CD4-positive, alpha-beta T cell treated with Interleukin-12 subunit alpha and Interleukin-12 subunit beta, for 1 hour (primary cell): Measurements from ENCODE around the gene TRIM29.

Experiments used
- DNase-seq: peaks from one replicate; pipeline ENCODE4 v3.0.0-alpha.2; 2020

TRIM29 gene

DNA sequence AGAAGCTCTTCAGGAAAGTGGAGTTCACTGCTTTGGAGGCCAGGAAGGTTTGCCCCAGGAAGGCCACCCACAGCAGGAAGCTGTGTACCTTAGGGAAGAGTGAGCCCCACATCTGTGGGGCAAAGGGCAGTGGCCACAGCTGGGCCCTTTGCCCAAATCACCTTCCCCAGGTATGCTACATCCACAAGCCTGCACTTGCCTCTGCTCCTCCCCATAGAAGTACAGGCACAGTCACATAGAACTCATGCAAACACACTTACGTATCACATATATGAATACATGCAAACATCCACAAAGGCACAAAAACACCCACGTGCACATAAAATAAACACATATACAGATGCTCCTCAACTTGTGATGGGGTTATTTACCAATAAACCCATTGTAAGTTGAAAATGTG, 2.1 kb downstream of the TRIM29 start:
- no peak for DNase-seq

DNA sequence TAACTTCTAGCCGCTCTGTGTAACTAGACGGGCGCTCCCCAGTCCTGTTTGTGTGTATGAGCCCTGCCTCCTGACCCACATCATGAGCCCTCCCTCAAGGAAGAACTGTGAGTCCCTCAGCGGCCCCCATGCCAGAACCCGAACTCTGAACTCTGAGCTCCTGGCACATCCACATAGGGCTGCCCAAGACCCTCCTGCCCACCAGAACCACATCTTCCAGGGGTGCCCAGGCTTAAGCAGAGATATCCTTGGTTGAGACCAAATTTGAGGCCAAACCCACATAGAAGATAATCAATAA, 3.0 kb downstream of the TRIM29 start:
- no peak for DNase-seq

DNA sequence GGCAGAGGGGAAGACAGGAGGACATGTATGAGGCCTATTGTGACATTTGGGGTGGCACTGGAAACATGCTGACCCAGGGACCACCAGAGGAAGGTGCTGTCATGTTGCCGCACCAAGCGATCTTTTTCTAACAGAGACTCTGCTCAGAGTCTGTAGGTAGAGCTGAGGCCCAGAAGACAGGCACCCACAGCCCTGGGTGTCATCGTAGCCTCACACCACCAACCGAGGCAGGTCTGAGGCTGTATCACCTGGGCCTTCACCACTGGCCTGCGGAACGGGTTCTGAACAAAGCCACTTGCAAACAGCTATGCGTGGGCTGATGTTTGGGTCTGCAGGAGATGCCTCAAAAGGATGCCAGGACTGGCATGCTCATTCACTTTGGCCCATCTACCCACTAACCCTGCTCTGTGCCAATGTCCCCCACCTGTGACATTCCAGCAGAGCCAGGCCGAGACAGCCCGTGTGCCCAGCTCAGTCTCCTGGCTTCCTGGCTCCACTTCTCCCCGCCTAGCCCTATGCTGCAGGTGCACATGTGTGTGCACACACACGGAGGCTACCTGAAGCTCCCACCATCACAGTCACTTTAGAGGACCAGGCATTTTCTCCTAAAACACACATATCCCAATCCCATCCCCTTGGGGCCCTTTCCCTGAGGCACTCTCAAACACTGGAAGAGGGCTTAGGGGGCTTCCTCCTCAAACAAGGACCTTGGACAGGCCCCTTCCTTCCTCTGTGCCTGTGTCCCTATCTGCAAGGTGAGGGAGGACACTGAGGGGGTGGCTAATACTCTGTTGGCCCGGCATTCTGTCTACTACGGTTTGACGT, 3.6 kb downstream of the TRIM29 start:
- no peak for DNase-seq

DNA sequence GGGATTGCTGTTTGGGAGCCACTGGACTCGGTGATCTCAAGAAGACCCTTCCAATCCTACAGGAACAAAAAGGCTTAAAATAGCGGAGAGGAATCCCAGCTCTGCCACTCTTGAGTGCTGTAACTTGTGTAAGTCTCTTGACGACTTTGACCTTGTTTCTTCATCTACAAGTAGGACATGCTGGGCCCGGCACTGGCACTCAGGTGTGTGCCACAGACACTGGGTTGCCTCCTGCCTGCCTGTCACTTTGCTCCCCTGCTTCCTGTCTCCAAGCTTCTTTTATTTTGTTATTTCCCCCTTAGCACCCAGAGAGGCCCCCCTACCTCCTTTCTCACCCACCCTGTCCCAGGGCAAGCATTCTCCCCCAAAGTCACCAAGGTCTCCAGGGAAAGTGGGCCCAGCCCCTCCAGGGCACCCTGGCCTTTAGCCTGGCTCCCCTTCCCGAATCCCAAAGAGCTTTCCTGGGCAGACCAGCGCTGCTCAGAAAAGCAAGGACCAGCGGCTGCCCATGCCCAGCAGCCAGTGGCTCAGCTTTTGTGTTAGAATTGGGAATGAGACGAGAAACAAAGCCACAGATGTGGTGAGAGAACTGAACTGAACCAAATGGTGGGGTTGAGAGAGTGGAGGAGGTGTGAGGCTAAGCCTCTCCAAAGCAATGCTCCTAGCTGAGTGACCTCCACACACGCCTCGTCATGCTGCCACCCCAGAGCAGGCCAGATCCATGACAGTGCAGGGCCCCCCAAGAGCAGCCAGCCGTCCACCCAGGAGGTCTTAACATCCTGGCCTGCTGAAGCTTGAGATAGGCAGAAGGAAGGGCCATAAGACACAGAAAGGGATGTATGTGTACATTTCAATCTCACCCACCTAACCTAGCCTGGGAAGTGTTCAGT, 4.5 kb downstream of the TRIM29 start:
- no peak for DNase-seq

DNA sequence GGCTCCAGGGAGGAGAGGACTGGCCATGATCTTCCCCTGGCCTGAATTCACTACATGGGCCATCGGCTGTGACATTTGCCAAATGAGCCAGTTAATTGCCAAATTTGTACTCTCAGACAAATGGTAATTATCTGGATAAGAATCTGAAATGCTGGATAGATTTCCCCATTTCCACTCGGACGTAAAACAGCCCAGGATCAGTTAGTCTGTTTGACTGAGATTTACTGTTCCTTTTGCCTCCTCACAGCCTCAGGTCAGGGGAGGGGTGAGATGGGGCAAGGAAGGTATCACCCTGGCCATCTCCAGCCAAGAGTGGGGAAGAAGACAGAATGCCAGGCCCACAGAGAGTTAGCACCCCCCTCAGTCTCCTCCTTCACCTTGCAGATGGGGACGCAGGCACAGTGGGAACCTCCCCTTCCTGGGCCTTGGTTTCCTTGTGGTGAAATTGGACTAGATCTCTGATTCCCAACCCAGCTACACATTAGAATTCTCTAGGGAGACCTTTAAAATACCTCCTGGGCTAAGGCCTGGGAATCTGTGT, 5.2 kb downstream of the TRIM29 start:
- no peak for DNase-seq

DNA sequence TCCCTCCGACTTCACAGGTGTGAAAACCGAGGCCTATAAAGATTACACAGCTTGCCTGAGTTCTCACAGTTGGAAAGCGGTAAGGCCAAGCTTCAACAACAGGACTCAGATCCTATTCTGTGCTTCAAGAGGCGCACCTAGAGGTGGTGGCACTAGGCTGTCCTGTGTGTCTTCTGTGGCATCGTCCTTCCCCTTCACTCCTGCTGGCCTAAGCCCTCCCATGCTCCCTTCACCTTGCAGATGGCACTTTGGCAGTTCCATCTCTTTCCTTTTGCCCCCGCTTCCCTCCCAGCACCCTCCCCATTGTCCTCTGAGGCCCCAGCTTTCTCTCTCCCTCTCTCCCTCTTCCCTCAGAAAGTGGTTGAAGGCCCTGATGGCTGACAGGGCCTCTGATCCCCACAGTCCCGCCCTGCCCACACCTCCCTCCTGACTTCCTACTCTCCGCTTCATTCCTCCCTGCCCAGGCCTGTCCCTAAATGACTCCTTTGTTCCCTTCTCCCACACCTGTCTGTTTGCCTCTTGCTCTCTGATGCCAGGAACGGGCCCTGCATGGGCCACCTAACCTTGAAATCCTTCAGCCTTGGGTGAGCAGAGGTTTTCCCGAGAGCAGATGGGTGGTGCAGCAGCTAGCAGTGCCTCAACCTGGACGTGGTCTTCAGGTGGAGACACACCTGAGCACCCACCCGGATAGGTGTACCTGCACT, 5.8 kb downstream of the TRIM29 start:
- DNase-seq = no peak

DNA sequence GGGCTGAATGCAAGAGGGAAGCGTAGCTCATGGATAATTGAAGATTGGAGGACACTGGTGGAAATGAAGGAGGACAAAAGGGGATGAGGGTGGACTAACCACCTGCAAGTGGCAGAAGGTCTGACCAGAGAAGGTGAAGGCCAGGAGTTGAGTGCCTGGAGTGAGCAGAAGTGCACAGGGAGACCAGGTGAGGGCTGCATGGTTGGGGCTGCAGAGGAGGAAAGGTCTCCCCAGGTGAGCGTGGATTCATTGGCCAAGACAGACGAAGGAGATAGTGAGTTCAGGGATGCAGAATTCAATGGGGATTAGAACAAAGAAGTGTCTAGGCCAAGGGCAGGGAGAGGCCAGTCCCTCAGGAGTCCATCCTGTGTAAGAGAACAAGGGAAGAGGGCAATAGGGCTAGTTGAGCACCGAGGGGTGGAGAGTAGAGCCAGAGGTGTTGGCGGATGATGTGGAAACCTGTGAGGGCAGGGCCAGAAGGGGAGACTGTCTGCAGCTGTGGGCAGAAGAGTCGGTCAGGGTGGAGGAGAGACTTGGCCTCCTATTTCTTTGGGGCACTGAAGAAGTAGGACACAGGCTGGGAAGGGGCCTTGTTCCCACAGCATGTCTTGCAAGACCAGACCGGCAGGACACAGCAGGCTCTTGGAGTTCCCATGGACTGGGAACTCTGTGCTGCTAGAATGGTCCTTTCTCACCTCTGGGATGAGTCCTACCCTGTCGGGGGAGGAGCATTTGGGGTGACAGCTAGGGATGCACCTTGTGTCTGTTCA, 6.7 kb downstream of the TRIM29 start:
- no peak for DNase-seq

DNA sequence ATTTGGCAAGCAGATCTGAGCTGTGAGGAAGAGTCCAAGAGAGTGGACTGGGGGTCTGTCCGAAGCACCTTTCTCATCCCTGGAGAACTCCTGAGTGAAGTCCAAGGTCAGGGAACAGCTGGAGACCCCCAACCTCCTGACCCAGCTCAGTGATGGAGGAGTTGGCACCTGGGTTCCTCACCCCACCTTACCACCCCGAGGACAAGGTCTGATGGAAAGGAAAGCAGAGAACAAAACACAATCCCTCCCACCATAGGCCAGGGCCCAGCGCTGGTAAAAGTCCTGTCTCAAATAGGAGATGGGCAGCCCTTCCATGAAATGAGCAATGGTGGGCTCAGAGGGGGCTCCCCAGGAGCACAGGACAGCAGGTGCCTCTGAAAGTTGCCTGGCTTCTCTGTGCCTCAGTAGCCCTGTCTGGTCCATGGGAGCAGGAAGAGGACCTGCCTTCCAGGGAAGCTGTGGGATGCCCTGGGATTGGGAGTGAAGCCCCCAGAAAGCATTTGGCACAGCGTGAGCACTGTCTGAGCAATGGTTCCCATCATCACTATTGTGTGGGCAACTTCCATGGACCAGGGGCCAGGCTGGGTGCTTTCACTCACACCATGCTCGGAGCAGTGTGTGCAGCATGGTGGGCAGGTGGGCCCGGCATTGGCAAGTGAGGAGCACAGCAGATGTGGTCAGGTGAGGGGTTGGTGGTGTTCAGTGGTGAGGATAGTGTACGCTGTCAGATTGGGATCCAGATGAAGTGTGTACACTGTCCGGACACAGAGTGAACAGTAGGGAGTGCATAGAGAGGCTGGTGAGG, 7.5 kb downstream of the TRIM29 start:
- no peak for DNase-seq

DNA sequence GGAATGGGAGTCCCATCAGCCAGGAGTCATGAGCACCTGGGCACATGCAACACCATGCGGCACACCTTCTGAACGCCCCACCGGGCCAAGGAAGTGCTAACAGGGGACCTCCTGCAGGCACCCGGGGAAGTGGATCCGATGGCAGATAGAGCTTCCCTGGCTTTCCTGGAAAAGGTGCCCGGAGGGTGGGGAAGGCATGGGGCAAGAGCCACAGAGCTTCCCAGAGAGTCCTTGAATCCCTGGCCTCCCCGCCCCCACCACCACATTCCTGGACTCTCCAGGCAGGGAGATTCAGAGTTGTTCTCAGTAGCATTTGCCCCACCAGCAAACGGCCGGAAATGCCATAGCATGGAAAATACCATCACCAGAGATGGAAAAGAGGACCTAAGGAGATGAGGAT, 8.3 kb downstream of the TRIM29 start:
- DNase-seq = no peak

DNA sequence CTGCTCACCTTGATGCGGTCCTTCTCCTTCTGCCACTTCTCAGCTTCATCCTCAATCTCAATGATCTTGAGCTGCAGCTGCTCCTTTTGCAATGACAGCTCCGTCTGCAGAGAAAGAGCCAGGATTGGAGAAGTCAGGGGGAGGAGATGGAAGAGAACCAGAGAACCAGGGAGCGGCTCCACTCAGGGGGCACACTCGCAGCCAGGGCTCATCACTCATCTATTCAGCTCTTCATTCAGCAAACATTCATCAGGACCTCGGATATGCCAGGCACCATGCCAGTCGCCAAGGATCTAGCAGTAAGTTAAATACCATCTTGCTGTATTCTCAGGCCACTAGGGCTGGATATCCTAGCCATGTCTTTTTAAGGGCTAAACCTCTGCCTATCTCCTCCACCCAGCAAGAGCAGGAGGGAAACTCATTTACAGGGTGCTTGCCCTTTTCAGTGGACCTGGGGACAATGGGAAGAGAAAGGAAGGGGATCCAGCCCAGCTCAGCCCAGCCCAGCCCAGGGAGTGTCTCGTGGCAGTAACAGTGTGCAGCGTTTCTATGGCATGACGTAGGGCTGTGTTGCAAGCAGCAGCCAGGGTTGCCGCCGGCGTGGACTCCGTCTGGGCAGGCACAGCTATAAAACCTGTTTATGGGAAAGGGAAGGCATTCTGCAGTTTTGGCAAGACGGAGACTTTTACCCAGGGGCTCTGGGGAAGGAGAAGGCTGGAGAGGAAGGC, 9.4 kb downstream of the TRIM29 start:
- DNase-seq = no peak

DNA sequence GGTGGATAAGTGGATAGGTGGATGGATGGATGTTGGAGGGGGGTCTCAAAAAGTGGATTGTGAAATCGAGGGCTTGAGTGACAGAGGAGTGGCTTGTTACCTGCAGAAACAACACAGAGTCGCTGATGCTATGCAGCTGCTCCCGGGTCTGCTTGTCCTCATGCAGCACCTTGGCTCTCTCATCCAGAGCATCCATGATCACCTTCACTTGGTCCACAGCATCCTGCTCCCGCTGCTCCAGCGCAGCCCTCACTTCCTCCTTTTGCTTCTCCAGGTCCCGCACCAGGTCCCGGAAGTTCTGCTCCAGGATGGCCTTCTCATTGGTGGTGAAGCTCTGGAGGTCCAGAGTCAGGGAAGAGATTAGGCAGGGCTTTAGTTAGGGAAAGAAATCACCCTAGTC, 10.7 kb downstream of the TRIM29 start:
- DNase-seq = no peak

DNA sequence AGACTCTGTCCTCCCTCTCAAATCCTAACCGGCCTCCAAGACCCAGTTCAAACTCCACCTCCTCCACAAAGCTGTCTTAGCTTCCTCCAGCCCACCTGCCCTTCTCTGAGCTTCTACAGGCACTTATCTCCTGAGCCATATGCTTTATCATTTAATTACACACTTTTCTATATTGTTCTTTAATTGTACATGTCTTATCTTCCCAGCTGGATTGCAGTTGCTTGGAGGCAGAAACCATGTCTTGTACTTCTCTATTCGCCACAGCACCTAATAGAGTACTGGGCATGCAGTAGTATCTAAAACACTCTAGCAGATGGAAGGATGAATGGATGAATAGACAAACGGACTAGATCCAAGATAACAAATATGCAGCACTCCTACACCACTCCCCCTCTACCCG, 11.3 kb downstream of the TRIM29 start:
- DNase-seq = no peak

DNA sequence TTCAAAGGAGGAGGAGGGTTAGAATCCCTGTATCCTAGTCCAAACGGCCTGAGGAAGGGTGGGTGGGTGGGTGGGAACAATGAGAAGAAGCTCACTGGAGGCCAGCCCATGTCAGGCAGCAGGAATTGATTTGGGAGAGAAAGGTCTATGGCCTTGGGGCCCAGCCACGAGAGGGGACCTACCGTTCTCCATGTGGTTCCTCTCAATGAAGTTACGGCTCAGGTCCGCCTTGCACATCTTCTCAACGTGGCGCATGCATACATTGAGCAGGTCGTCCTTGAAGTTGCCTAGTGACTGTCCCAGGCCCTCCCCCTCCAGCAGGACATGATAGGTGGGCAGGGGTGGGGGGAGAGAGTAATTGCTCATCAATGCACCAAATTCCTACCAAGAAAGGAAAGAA, 12.4 kb downstream of the TRIM29 start:
- DNase-seq = no peak

DNA sequence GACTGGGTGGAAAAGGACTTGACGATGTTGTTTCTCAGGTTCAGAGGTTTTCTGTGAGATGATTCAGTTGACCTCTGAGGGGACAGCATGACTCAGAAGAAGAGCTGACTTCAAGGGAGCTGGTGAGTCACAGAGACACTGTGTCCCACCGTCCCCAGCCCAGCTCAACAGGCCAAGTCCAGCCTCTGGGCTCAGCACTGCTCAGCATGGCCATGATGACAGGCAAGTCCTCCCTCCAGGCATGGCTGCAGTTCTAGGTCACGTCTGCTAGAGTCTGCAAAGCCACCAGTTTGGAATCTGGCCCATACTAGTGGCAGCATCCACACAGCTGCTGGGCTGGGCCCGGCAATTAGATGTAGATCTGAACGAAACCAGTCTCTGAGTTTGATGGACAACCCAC, 12.9 kb downstream of the TRIM29 start:
- no peak for DNase-seq

DNA sequence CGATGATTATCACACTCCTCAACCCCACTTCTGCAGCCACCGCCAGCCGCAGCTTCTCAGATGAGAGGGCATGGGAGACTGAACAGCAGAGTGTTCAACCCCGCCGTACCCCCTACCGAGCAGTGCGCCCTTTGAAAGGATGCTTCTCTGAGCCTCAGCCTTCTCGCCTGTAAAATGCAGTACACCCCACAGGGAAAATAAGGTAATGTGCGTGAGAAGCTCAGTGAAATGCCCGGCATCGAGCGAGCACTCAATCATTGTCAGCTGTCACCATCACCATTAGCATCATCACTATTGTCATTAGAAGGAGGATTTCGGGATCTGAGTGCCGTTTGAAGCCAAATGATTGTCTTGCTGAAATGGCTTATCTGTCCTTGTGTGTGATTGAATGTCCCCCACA, 13.6 kb downstream of the TRIM29 start:
- no peak for DNase-seq

DNA sequence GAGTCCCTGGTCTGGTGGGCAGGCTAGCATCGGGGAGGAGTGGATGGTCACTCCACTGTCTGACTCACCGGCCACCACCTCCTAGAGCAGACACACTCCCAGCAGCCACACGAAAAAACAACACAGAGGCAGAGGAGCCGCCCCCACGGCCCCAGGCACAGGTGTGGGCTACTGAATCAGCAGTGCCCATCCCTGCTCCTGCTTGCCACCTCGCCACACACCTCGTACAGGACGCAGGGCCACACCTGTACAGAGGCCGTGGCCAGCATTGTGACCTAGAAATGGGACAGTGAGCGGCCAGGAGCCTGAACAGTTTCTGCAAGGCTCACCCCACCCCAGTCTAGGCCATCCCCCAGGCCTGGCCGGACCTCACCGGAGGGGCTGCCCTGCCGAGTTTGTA, 14.0 kb downstream of the TRIM29 start:
- no peak for DNase-seq

DNA sequence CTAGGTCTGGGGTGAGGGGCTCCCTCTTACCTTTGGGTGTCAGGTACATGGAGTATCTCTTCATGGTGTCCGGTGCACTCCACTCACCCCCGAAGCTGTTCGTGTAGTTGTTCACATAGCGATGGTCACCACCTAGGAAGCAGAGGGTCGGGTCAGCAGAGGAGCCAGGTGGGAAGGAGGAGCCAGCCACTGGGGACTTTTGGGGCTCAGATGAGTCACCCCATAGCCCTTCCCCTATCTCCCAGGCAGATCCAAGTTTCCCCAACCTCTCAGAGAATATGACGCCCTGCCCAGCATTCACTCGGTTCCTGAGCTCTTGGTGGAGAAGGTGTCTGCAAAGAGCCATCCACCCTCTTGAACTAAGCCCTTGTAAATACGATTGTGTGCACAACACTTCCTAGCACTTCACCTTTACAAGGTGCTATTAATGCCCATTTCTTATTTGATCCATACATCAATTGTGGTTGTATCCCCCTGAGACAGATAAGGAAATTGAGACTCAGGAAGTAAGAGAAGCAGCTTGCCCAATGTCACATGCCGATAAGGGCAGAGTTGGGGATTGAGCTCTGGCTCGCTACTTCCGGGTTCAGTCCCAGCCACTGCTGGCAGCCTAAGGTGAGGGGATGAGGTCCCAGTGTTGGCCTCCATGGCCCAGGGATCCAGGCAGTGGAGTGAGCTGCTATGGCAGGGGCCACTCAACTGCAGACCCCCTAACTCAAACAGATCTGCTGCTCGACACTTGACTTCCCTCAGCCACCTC, 14.8 kb downstream of the TRIM29 start:
- DNase-seq = no peak

DNA sequence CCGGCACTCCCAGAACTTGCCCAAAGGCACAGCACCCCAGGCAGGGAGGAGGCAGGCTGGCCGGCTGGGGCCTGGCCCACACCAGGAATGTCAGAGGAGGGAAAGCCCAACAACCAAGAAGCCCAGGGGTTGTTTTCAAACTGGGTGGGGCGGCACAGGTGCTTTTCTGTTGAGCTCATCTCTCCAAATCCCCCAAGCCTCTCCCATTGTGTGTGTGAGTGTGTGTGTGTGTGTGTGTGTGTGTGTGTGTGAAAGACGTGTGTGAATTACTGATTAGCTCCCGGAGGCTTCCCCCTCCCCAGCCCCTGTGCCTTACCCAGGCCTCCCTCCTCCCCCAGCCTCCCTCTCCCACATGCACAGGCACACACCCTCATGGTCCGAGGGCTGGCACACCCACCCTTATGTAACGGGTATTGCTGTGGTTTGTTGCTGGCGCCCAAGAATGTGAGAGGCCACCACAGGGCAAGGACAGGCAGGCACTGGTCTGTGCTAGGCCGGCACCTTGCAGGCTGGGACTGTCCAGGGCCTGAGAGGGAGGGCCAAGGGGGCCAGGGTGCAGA, 15.9 kb downstream of the TRIM29 start:
- no peak for DNase-seq

DNA sequence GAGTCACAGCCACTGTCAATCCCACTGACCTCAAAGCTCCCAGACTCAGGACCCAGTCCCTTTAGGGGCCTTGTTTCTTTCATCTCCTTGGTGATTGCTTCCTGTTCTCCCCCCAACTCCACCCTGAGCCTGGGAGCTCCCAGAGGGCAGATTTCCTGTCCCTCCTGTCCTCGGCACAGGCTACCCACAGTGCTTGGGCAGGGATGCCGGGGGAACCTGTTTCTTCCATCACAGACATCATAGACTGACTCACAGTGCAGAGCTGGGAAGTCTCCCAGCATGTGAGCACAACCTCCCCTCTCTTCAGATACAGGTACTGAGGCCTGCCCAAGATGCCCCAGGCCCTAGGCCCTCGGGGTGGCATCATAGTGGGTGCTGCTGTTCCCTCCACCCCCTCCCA, 16.6 kb downstream of the TRIM29 start:
- no peak for DNase-seq

DNA sequence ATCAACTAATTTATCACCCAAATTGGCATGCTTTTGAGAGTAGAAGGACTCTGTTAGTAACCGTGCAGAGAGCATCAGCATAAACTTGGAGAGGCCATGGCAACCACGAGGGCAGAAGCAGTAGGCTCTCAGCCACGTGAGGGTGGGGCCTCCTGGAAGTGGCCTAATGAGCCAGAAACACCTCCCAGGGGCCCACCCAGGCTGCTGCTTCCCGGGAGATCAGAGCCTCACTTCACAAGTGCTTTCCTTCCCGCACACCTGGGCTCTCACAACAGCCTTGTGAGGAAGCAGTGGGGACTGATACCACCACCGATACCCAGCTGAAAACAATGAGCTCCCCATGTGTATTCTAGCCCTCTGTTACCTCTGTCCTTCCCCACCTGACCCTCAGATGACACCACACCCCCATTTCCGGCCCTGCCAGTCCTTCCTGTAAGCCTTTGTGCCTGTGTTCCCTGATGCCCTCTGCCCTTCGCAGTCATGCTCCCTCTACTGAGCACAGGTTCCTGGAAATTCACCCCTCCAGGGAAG, 17.0 kb downstream of the TRIM29 start:
- DNase-seq = no peak
